Measurements from ENCODE around the gene GNAT1. TPM values are rescaled to one million over a fixed set of nuclear protein-coding genes. Genes with fewer than 3 reads are reported as not detected.

GNAT1 gene
- total RNA-seq, 2 experiments from 2014 or later: not detected

DNA sequence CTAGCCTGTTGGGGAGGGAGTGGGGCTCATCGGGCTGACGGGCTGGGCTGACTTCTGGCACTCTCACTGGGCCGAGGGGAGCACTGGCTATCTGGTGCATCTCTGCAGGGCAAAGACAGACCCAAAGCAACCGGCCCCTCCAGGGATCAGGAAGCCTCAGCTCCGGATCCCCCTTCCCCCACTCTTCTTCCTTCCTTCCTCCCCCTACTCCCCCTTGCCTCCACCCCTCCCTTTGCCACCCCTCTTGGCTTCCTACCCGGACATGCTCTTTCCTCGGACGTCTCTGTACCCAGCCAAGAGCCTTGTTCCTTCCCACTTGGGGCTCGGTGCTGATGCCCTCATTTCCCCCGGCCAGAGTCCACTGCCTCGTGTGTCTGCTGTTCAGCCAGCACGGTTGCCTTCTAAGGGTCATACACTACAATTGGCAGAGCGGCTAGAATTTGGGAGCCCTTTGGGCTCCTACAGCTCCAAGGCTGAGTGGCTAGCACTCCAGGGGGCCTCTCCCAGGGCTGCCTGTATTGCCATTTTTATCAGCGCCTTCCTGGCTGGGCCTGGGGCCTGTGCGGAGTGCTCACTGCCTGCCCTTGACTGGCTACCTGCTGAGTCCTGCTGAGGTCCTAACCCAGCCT, 25.4 kb upstream of the GNAT1 start:
- H3K9me3 Mint-ChIP-seq: no peaks in the 10 kb centered on the region
- DNase-seq: no peak
- H3K27ac Mint-ChIP-seq: no peak overlapping the region
- no peaks in the 10 kb centered on the region for H3K27me3 Mint-ChIP-seq
- H3K36me3 Mint-ChIP-seq (ENCODE audit: low read depth): no peaks in the 10 kb centered on the region
- no peaks in the 10 kb centered on the region for H3K4me1 Mint-ChIP-seq
- CTCF ChIA-PET: no interaction called here
- POLR2A ChIA-PET: no interaction called here
- H3K4me3 Mint-ChIP-seq: no peak overlapping the region

DNA sequence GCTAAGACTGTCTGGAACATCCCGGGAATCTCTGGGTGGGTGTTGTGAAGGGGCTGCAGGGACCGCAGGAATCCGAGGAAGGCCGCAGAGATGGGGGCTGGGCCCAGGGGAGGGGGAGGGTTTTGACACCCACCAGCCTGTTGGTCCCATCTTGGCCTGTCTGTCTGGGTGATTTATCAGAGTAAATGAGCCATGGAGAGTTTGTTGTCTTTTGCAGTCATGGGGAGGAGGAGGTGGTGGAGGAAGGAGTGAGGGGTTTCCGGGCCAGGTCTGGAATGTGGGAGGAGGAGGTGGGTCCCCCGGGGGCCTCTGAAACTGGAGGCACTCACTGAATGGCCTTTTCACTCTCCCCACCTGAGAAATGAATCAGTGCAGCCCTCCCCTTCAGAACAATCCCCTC, 24.8 kb upstream of the GNAT1 start:
- no peaks in the 10 kb centered on the region for H3K9me3 Mint-ChIP-seq

DNA sequence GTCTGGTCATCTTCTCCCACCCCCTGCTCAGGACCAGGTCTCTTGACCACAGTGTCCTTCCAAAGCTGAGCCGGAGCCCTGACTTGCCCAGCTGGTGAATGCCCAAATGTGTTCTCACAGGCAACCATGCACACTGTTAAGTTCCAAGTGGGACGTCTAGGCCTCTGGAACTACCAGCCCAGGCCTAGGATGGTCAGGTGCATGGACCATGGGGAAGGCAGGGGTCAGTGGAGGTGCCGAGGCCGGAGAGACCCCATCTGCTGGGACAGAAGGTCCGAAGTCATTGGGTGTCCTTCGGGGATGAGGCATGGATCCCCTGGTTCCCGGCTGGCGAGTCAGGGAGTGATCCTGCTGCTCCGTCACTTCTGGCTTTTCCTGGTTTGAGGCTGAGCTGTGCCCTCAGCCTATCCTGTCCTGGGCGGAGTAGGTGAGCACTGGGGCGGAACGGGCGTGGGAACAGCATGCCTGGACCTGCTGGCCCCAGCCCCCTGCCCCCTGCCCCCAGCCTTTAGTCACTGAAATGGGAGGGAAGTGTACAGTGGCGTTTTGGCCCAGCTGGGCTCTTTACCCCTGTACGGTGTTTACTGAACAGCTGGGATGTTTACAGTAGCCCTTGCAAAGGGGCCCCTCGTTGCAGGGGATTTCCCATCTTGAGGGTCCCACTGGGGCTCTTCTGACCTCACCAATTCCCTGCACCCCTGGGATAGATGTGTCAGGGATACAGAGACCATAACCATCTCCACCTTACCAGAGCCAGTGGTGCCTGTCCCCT, 24.2 kb upstream of the GNAT1 start:
- ChIA-PET POLR2A (no interaction called here), CTCF (no interaction called here)
- H3K27ac Mint-ChIP-seq: no peak overlapping the region
- H3K4me3 Mint-ChIP-seq: no peak overlapping the region
- no peaks in the 10 kb centered on the region for H3K4me1 Mint-ChIP-seq
- H3K36me3 Mint-ChIP-seq (ENCODE audit: low read depth): no peaks in the 10 kb centered on the region
- no peaks in the 10 kb centered on the region for H3K27me3 Mint-ChIP-seq
- no peaks in the 10 kb centered on the region for H3K9me3 Mint-ChIP-seq
- no peak for DNase-seq

More for the DNA sequence above, 24.8 kb upstream of the GNAT1 start:
- Mint-ChIP-seq H3K27me3 (no peaks in the 10 kb centered on the region), H3K4me3 (no peak overlapping the region), H3K36me3 (ENCODE audit: low read depth) (no peaks in the 10 kb centered on the region), H3K27ac (no peak overlapping the region), H3K4me1 (no peaks in the 10 kb centered on the region)
- POLR2A ChIA-PET: no interaction called here
- CTCF ChIA-PET: no interaction called here
- no peak for DNase-seq

DNA sequence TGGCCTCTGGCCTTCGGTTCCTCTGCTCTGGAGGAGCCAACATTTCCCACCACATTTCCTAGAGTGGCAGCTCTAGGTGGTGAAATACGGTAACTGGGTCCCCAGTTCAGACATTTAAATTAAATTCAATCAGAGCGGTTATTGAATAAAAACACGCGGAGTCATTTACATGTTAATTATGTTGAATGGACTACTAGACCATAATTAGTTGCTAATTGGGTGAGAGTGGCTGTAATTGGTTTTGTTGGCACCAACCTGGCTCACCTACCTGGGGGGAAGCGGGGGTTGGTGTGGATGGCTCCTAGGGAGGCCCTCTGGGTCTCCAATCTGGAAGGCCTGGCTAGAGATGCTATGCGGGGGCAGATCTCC, 23.6 kb upstream of the GNAT1 start:
- Mint-ChIP-seq H3K9me3 (no peaks in the 10 kb centered on the region), H3K27ac (no peak overlapping the region), H3K36me3 (ENCODE audit: low read depth) (no peaks in the 10 kb centered on the region), H3K4me1 (no peaks in the 10 kb centered on the region), H3K27me3 (no peaks in the 10 kb centered on the region), H3K4me3 (no peak overlapping the region)
- POLR2A ChIA-PET: no interaction called here
- DNase-seq: no peak
- CTCF ChIA-PET: interaction anchor here (1.2 kb wide), 1 partner anchor 24 kb away, joined by 4 read pairs; no protein-coding TSS in a partner anchor

DNA sequence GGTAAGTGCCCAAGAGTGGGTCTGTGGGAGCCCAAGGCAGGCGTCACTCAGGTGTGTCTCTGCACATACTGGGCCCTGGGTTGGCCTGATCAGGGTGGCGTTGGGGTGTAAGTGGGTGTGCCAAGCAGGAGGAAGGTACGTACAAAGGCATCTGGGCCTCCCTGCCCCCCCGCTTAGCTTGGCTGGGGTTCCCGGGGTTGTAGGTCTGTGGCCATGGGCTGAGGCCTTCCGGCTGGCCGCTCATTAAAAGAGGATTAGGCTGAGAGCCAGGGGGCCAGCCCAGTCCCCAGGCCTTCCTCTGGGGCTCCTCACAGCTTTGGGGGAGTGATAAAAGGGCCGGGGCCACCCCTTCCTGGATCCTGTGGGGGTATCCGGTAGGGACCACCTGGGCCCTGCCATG, 23.0 kb upstream of the GNAT1 start:
- Mint-ChIP-seq H3K9me3 (no peaks in the 10 kb centered on the region), H3K4me1 (no peaks in the 10 kb centered on the region), H3K36me3 (ENCODE audit: low read depth) (no peaks in the 10 kb centered on the region), H3K27ac (no peak overlapping the region), H3K27me3 (no peaks in the 10 kb centered on the region), H3K4me3 (no peak overlapping the region)
- ChIA-PET POLR2A (no interaction called here), CTCF (interaction anchor here (1.2 kb wide), 1 partner anchor 24 kb away, joined by 4 read pairs; no protein-coding TSS in a partner anchor)
- DNase-seq: no peak

DNA sequence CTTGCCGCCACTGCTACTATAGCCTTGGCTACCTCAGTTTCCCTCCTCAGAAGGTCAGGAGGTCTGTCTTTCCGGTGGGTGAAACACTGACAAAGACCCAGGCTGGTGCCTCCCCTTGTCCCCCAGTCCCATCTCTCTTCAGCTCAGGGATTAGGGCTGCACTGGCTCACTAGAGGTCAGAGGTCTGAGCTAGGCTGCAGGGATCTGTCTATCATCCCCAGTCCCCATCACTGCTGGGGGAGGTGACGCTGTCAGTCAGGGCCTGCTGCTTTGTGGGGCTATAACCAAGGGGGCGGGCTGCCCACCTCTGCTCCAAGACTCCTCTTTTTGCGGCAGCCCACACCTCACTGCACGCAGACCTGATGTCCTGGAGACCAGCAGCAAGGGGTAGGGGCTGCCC, 22.6 kb upstream of the GNAT1 start:
- no peaks in the 10 kb centered on the region for H3K9me3 Mint-ChIP-seq
- H3K36me3 Mint-ChIP-seq (ENCODE audit: low read depth): no peaks in the 10 kb centered on the region
- peaks cover 2% of the 10 kb centered on the region for H3K4me1 Mint-ChIP-seq
- no peak for DNase-seq
- POLR2A ChIA-PET: no interaction called here
- CTCF ChIA-PET: interaction anchor here (1.2 kb wide), 1 partner anchor 23 kb away, joined by 4 read pairs; no protein-coding TSS in a partner anchor
- H3K4me3 Mint-ChIP-seq: no peak overlapping the region
- H3K27ac Mint-ChIP-seq: no peak overlapping the region
- H3K27me3 Mint-ChIP-seq: no peaks in the 10 kb centered on the region

DNA sequence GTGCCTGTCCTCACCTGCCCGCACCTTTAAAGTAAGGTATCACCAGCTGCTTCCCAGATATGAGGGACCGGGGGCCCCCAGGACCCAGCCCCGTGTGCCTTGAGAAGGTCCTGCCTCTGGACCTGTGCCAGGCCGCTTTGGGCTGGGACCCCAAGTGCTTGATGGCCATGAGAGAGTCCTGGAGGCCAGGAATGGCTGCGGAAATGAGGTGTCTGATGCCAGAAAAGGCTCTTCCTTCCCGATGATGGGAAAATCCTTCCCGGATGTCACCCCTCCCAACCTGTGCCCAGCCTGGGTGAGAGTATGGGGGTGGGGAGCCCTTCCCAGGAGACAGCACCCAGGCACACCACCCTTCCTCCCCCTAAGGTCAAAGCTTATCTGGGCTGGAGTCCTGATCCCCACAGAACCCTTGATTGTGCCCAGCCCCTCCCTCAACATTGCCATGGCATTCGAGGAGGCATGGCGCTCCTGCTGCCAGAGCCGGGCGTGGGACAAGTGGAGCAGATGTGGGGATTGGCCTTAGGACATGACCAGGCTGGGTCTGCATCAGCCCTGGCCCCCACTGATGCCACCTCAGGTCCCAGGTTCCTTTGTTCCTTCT, 22.1 kb upstream of the GNAT1 start:
- CTCF ChIA-PET: interaction anchor here (1.0 to 1.4 kb wide), 2 partner anchors 13 to 46 kb away, joined by 3 read pairs; no protein-coding TSS in a partner anchor
- H3K9me3 Mint-ChIP-seq: no peaks in the 10 kb centered on the region
- no peak for DNase-seq
- POLR2A ChIA-PET: no interaction called here
- no peaks in the 10 kb centered on the region for H3K27me3 Mint-ChIP-seq
- H3K4me3 Mint-ChIP-seq: no peak overlapping the region
- peaks cover 4% of the 10 kb centered on the region for H3K4me1 Mint-ChIP-seq
- H3K36me3 Mint-ChIP-seq (ENCODE audit: low read depth): no peaks in the 10 kb centered on the region
- no peak overlapping the region for H3K27ac Mint-ChIP-seq

DNA sequence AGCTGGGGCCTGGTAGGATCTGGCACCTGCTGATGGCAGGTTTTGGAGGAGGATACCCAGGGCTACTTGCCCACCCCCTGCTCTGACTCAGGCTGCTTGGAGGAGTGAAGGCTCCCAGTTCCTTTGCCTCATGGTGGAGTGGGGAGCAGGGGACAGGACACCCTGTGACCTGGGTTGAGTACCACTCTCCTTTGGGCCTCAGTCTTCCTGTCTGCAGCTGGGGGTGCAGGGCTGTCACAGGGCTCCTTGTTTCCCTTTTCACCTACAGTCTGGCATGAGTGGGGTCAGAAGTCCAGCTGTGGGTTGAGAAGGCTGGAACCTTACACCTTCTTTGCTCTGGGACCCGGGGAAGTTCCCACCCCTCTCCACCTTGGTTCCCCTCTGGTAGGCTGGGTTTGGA, 21.6 kb upstream of the GNAT1 start:
- POLR2A ChIA-PET: no interaction called here
- H3K36me3 Mint-ChIP-seq (ENCODE audit: low read depth): no peaks in the 10 kb centered on the region
- no peak for DNase-seq
- H3K4me1 Mint-ChIP-seq: peaks cover 4% of the 10 kb centered on the region
- no peak overlapping the region for H3K4me3 Mint-ChIP-seq
- CTCF ChIA-PET: interaction anchor here (1.0 to 1.7 kb wide), 3 partner anchors 13 to 56 kb away, joined by 3 to 7 read pairs (median 3); no protein-coding TSS in a partner anchor
- no peak overlapping the region for H3K27ac Mint-ChIP-seq
- H3K27me3 Mint-ChIP-seq: no peaks in the 10 kb centered on the region
- no peaks in the 10 kb centered on the region for H3K9me3 Mint-ChIP-seq

DNA sequence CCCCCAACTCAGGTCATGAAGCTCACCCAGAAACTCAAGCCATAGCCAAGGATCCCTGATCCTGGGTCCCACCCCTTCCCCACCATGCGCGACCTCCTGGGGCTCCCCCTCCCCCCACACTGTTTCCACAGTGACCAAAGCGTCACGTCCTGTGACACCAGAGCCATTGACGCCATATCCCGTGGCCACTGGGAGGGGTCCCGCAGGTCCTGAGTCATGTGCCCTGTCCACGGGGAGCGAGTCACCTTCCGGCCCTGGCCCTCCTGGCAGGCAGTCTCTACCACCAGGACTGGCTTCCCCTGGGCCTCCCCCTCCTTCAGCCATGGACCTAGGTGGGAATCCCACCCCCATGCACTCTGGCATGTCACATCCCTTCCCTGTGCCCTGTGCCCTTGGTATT, 20.7 kb upstream of the GNAT1 start:
- Mint-ChIP-seq H3K9me3 (no peaks in the 10 kb centered on the region), H3K36me3 (ENCODE audit: low read depth) (no peaks in the 10 kb centered on the region), H3K4me1 (peaks cover 4% of the 10 kb centered on the region), H3K27ac (no peak overlapping the region), H3K4me3 (no peak overlapping the region), H3K27me3 (no peaks in the 10 kb centered on the region)
- ChIA-PET CTCF (interaction anchor here (1.0 to 1.7 kb wide), 3 partner anchors 14 to 55 kb away, joined by 3 to 7 read pairs (median 3); no protein-coding TSS in a partner anchor), POLR2A (no interaction called here)
- DNase-seq: no peak

DNA sequence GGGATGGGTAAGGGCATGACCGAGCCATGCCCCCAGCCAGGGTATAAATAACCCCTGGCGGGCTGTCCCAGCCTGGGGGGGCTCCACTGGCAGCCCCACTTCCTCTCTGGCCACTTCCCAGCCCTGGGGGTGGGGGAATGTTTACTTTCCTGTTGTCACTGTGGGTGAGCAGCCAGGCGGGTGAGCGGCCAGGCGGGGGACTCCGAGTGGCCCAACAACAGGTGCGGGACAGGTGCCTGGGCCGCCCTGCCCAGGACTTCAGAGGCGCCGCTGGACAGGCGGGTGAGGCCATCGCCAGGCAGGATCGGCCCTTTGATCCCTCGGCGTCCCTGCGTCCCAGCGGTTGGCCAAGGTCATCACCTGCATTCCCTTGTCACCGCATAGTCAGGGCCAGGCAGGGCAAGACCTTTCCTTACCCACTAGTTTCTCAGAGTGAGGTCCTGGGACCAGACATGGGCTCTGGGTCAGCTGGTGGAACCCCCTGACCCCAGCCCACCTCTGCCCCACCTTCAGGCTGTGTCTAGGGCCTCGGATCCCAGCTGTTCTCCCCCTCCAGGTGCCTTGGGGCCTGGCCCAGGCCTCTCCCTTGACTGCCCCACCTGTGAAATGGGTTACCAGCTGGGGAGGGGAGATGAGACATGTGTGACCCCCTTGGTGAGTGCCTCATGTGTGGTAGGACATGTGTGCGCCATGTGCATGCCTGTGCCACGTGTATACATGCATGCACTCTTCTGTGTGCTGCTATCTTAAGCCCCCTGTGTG, 19.7 kb upstream of the GNAT1 start:
- no peak overlapping the region for H3K4me3 Mint-ChIP-seq
- CTCF ChIA-PET: interaction anchor here (0.5 to 1.9 kb wide), 5 partner anchors 10 to 88 kb away, joined by 3 to 8 read pairs (median 3); no protein-coding TSS in a partner anchor
- no peak overlapping the region for H3K27ac Mint-ChIP-seq
- H3K9me3 Mint-ChIP-seq: no peaks in the 10 kb centered on the region
- POLR2A ChIA-PET: no interaction called here
- H3K27me3 Mint-ChIP-seq: no peaks in the 10 kb centered on the region
- no peak for DNase-seq
- no peaks in the 10 kb centered on the region for H3K36me3 Mint-ChIP-seq (ENCODE audit: low read depth)
- peaks cover 4% of the 10 kb centered on the region for H3K4me1 Mint-ChIP-seq

DNA sequence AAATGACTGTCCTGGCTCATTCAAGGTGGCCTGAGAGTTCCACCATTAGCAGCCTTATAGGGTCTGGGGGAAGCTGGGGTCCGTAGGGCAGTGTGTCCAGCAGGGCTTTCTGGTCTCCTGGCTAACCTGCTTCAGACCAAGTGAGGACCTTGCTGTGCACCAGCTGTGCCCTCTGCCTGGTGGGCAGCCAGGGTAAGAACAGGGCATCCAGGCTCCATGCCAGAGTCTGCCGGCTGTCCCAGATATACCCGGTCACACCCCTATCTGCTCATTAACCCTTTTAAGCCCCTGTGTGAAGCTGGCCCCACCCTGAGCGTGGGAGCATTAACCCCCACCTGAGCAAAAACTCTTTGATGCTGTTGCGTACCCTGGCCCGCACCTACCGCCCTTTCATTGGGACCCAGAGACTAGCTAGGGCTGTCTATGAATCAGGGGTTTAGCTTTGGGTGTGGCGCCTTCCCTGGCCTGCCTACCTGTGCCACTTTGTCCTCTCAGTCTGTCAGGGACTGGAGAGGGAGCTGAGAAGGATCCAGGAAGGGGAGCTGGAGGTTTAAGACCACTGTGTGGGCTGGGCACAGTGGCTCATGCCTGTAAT, 18.7 kb upstream of the GNAT1 start:
- no peak for DNase-seq
- Mint-ChIP-seq H3K4me1 (peaks cover 4% of the 10 kb centered on the region), H3K27ac (no peak overlapping the region), H3K27me3 (no peaks in the 10 kb centered on the region), H3K4me3 (no peak overlapping the region), H3K36me3 (ENCODE audit: low read depth) (no peaks in the 10 kb centered on the region), H3K9me3 (no peaks in the 10 kb centered on the region)
- ChIA-PET POLR2A (no interaction called here), CTCF (interaction anchor here (0.5 to 1.9 kb wide), 5 partner anchors 9 to 1412 kb away, joined by 3 to 8 read pairs (median 4); no protein-coding TSS in a partner anchor)

DNA sequence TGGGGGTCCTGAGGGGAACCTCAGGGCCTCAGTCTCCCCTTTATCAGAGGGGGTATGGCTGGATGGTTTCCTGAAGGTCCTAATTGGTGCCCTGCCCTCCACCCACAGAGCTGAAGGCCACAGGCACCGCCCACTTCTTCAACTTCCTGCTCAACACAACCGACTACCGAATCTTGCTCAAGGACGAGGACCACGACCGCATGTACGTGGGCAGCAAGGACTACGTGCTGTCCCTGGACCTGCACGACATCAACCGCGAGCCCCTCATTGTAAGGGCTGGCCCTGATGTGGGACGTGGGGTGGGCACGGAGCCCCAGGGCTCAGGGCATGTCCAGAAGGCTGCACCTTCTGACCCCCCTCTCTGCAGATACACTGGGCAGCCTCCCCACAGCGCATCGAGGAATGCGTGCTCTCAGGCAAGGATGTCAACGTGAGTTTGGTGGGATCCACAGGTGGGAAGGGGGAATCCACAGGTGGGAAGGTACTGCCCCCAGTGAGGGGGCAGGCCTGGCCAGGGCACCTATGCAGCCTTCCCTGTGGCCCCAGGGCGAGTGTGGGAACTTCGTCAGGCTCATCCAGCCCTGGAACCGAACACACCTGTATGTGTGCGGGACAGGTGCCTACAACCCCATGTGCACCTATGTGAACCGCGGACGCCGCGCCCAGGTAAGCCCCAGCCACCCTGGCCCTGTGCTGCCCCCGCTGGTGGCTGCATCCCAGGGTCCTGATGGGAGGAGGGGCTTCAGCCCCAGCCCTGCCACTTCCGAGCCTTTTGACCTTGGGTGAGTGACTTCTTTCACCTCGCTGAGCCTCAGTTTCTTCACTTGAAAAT, 17.5 kb upstream of the GNAT1 start:
- no peak for DNase-seq
- Mint-ChIP-seq H3K27me3 (no peaks in the 10 kb centered on the region), H3K36me3 (ENCODE audit: low read depth) (no peaks in the 10 kb centered on the region), H3K4me1 (peaks cover 4% of the 10 kb centered on the region), H3K9me3 (no peaks in the 10 kb centered on the region), H3K27ac (no peak overlapping the region), H3K4me3 (no peak overlapping the region)
- POLR2A ChIA-PET: no interaction called here
- CTCF ChIA-PET: interaction anchor here (0.6 to 1.9 kb wide), 3 partner anchors 8 to 137 kb away, joined by 3 to 8 read pairs (median 3); no protein-coding TSS in a partner anchor
